HepG2 (cell line): ENCODE data around the gene KTI12. TPM values are rescaled to one million over a fixed set of nuclear protein-coding genes. Genes with fewer than 3 reads are reported as not detected.
A peak's percentile ranks its signal among the peaks of the same experiment; 100 is the strongest.

Experiments used
- ATAC-seq: fragments of 200-7000 bp; cut with Tn5 transposase; 3 replicates; pipeline ENCODE4 v1.9.1; 2020; ENCODE audit warnings: mild to moderate bottlenecking, moderate library complexity
- BruUV-seq: library from RNA; stranded (reverse); fragments of 400-500 nt; replicated peaks from 2 replicates; lab custom pipeline; 2021; lab: Mats Ljungman, UMichigan
- CTCF ChIA-PET: fragments of 300-600 bp; formaldehyde crosslinking; extraction: SDS; loops from one replicate; lab custom pipeline; 2021; ENCODE audit warnings: low total read pairs, inconsistent platforms, low intra/inter-chr PET ratio; lab: Yijun Ruan, JAX
- POLR2A ChIA-PET: fragments of 350-600 bp; sonication (Branson Sonifier 250); formaldehyde crosslinking; loops from one replicate; lab custom pipeline; 2020; ENCODE audit warnings: antibody characterized with exemption, inconsistent platforms; lab: Yijun Ruan, JAX
- DNase-seq: peaks from one replicate; pipeline ENCODE4 v3.0.0-alpha.2; 2015; ENCODE audit warnings: low spot score
- FAIRE-seq: peaks from 3 replicates; lab custom pipeline; 2011; peaks lifted over from hg19 to GRCh38; lab: Jason Lieb, UNC
- H2AFZ ChIP-seq: one replicate; pipeline ENCODE4 v1.6.1; 2011; ENCODE audit warnings: low read length, inconsistent platforms
- H3K27ac ChIP-seq: fragments of 300-600 bp; 3 replicates; pipeline ENCODE4 v1.8.0; 2011; ENCODE audit warnings: mixed run types, mild to moderate bottlenecking, mixed read lengths, low read length, inconsistent platforms; ENCODE audit not compliant: insufficient read depth; ENCODE audit errors: extremely low read length
- H3K27me3 ChIP-seq, 2 experiments: fragments of 200-600 bp in 1 of 2; 2 replicates in 1 of 2; 3 replicates in 1 of 2; pipeline versions ENCODE4 v1.6.0 to v1.8.0; 2011; ENCODE audit warnings: low read length in 2 of 2, mild to moderate bottlenecking in 2 of 2, moderate library complexity in 2 of 2, inconsistent platforms in 1 of 2; ENCODE audit not compliant: insufficient read depth in 2 of 2, control insufficient read depth in 1 of 2
- H3K36me3 ChIP-seq, 2 experiments: fragments of 200-600 bp in 1 of 2; replicated peaks in 1 of 2; 2 replicates in 1 of 2; 3 replicates in 1 of 2; pipeline versions ENCODE4 v1.5.1 to v1.8.0; 2011; ENCODE audit warnings: low read length in 2 of 2, inconsistent platforms in 1 of 2; ENCODE audit not compliant: insufficient read depth in 2 of 2, control insufficient read depth in 1 of 2
- H3K4me1 ChIP-seq: 2 replicates; pipeline ENCODE4 v1.5.1; 2012; ENCODE audit warnings: low read length, inconsistent platforms; ENCODE audit not compliant: insufficient read depth
- H3K4me2 ChIP-seq: 2 replicates; pipeline ENCODE4 v1.6.0; 2011; ENCODE audit warnings: low read depth, low read length, inconsistent platforms
- H3K4me3 ChIP-seq, 3 experiments: fragments of 200-600 bp in 1 of 3; sonication (generic), shearing (Covaris generic) in 1 of 3; replicated peaks in 1 of 3; 2 replicates each; pipeline ENCODE4 v1.5.1; 2011 to 2016; ENCODE audit warnings: low read length in 3 of 3, inconsistent platforms in 2 of 3, low read depth in 2 of 3, mild to moderate bottlenecking in 2 of 3, control low read depth in 1 of 3, mixed read lengths in 1 of 3; ENCODE audit not compliant: insufficient read depth in 1 of 3
- H3K79me2 ChIP-seq: one replicate; pipeline ENCODE4 v1.6.1; 2011; ENCODE audit warnings: low read length, inconsistent platforms; ENCODE audit not compliant: insufficient read depth
- H3K9ac ChIP-seq: 2 replicates; pipeline ENCODE4 v1.6.0; 2011; ENCODE audit warnings: mild to moderate bottlenecking, low read depth, low read length, inconsistent platforms; ENCODE audit not compliant: insufficient read depth
- H3K9me3 ChIP-seq: 2 replicates; pipeline ENCODE4 v1.5.1; 2012; ENCODE audit warnings: mild to moderate bottlenecking, low read length
- H4K20me1 ChIP-seq: 2 replicates; pipeline ENCODE4 v1.6.0; 2011; ENCODE audit warnings: inconsistent platforms, mild to moderate bottlenecking, low read length, moderate library complexity; ENCODE audit not compliant: insufficient read depth
- ETS1 ChIP-seq: sonication (generic); formaldehyde crosslinking; IDR thresholded peaks from 2 replicates; pipeline ENCODE4 v1.4.0; 2020; ENCODE audit warnings: missing genetic modification reagents
- GPBP1L1 ChIP-seq: sonication (generic); formaldehyde crosslinking; IDR thresholded peaks from 2 replicates; pipeline ENCODE4 v1.5.0; 2020; ENCODE audit warnings: mild to moderate bottlenecking, missing genetic modification reagents
- HOXD1 ChIP-seq: sonication (generic); formaldehyde crosslinking; IDR thresholded peaks from 2 replicates; pipeline ENCODE4 v1.5.0; 2020; ENCODE audit warnings: missing genetic modification reagents
- IRX3 ChIP-seq: sonication (generic); formaldehyde crosslinking; IDR thresholded peaks from 2 replicates; pipeline ENCODE4 v1.8.1; 2023; ENCODE audit warnings: mild to moderate bottlenecking, low read depth, missing genetic modification reagents, borderline replicate concordance
- KDM5A ChIP-seq: fragments of 200-600 bp; sonication (generic); IDR thresholded peaks from 2 replicates; pipeline ENCODE4 v1.7.0; 2018; ENCODE audit warnings: antibody characterized with exemption, mild to moderate bottlenecking, low read length, borderline replicate concordance
- KLF15 ChIP-seq: sonication (generic); formaldehyde crosslinking; IDR thresholded peaks from 2 replicates; pipeline ENCODE4 v1.8.1; 2023; ENCODE audit warnings: borderline replicate concordance, mild to moderate bottlenecking, inconsistent platforms, missing genetic modification reagents, mixed read lengths
- MED13 ChIP-seq: sonication (generic); formaldehyde crosslinking; IDR thresholded peaks from 2 replicates; pipeline ENCODE4 v1.5.0; 2020; ENCODE audit warnings: missing genetic modification reagents
- NCOA1 ChIP-seq: sonication (generic); formaldehyde crosslinking; IDR thresholded peaks from 2 replicates; pipeline ENCODE4 v1.9.0; 2021; ENCODE audit warnings: missing genetic modification reagents
- PAWR ChIP-seq: sonication (generic); formaldehyde crosslinking; IDR thresholded peaks from 2 replicates; pipeline ENCODE4 v1.4.0; 2020; ENCODE audit warnings: missing genetic modification reagents, mild to moderate bottlenecking, borderline replicate concordance
- REPIN1 ChIP-seq: sonication (generic); formaldehyde crosslinking; IDR thresholded peaks from 2 replicates; pipeline ENCODE4 v1.8.0; 2022; ENCODE audit warnings: missing genetic modification reagents, low read depth, mild to moderate bottlenecking, borderline replicate concordance
- RNF219 ChIP-seq: sonication (generic); formaldehyde crosslinking; IDR thresholded peaks from 2 replicates; pipeline ENCODE4 v1.5.0; 2020; ENCODE audit warnings: mild to moderate bottlenecking, missing genetic modification reagents
- ZNF224 ChIP-seq: sonication (generic); formaldehyde crosslinking; IDR thresholded peaks from 2 replicates; pipeline ENCODE4 v1.5.0; 2020; ENCODE audit warnings: mild to moderate bottlenecking, missing genetic modification reagents
- ZNF432 ChIP-seq: sonication (generic); formaldehyde crosslinking; IDR thresholded peaks from 2 replicates; pipeline ENCODE4 v1.5.0; 2020; ENCODE audit warnings: missing genetic modification reagents, mild to moderate bottlenecking, borderline replicate concordance
- ZNF781 ChIP-seq: sonication (generic); formaldehyde crosslinking; IDR thresholded peaks from 2 replicates; pipeline ENCODE4 v1.5.1; 2020; ENCODE audit warnings: borderline replicate concordance, mild to moderate bottlenecking, missing genetic modification reagents; ENCODE audit errors: not compliant biosample characterization
- WGBS: methylation state at CpG from one replicate; pipeline ENCODE4 v1.1.6; 2017; ENCODE audit warnings: low lambda C conversion rate; 5-methylcytosine and 5-hydroxymethylcytosine counted together
- in situ Hi-C: cut with HindIII; loops from 2 replicates; pipeline ENCODE4 v1.10.0; 2017; ENCODE audit warnings: low pct_unique_long_range_greater_than_20kb; ENCODE audit not compliant: extremely low pct_ligation_motif_present
- intact Hi-C: fragments of 100-400 bp; cut with micrococcal nuclease; formaldehyde crosslinking; loops from one replicate; pipeline ENCODE4 v1.10.0; 2022; ENCODE audit not compliant: unreplicated experiment
- polyA plus RNA-seq, 8 experiments: library from polyadenylated mRNA; depleted of rRNA in 3 of 8; stranded (reverse) in 7 of 8; unstranded in 1 of 8; fragments of >200 nt; fragmentation: Illumina TruSeq in 4 of 8; extraction: Trizol in 4 of 8; gene quantifications; 2 replicates each; pipeline versions ENCODE4 v1.2.1 to v1.2.3, GENCODE V29; 2011 to 2016; ENCODE audit warnings: low read depth in 4 of 8, missing spikeins in 1 of 8, mixed read lengths in 1 of 8; ENCODE audit not compliant: insufficient read depth in 1 of 8
- total RNA-seq, 5 experiments: library from RNA; depleted of rRNA; stranded (reverse); fragments of >200 nt; fragmentation: Illumina TruSeq; extraction: Trizol; gene quantifications; 2 replicates each; pipeline ENCODE4 v1.2.3, GENCODE V29; 2016; ENCODE audit warnings: low read depth in 1 of 5
- TF ChIP-seq, protein P1 (sequence below): IDR thresholded peaks from 2 replicates; pipeline ENCODE4 v1.6.1; 2018; ENCODE audit warnings: missing genetic modification reagents, mild to moderate bottlenecking, missing compliant biosample characterization

KTI12 gene
- total and polyA plus RNA-seq, 2 of the 13 experiments (the other 11 are each of a cell fraction or from before 2014, with no cell fraction given) = 7.4 to 10.2 TPM

GRCh38 chr1:52054496-52055065 is 21.0 kb upstream of the KTI12 start:
- Histone ChIP-seq H4K20me1 (peaks cover 20% of the 10 kb centered on the region), H3K79me2 (peaks cover 65% of the 10 kb centered on the region), H3K27ac (peak overlapping the region; percentile 91), H3K4me2 (peak overlapping the region; percentile 81), H3K27me3 (no peaks in the 10 kb centered on the region; a peak in 1 of 5 replicates), H3K36me3 (no peaks in the 10 kb centered on the region; a peak in 1 of 5 replicates), H3K4me1 (peaks cover 49% of the 10 kb centered on the region), H3K4me3 (peak overlapping the region; percentile 85 to 89 (median 87)), H3K9ac (peak overlapping the region; percentile 88), H3K9me3 (no peaks in the 10 kb centered on the region), H2AFZ (no peak overlapping the region)
- intact Hi-C loops (loop anchor here (2.0 kb wide), 1 partner anchor 26 kb away; no protein-coding TSS in a partner anchor), in situ Hi-C loops (no loop called here)
- 4% methylated on average over 11 of the region's 13 CpGs for WGBS
- DNase-seq = no peak
- no peak for ATAC-seq
- no peak for FAIRE-seq
- POLR2A ChIA-PET = interaction anchor here (0.7 to 5.3 kb wide), 17 partner anchors 9 to 348 kb away, joined by 3 to 80 read pairs (median 4); partner anchors contain the start of gene KTI12
- CTCF ChIA-PET = no interaction called here
- no TSS peak for BruUV-seq
- TF ChIP-seq KDM5A = 0 out of 2 replicates have a peak, but pooled peaks have one; percentile 3
- 0 out of 2 replicates have a peak, but pooled peaks have one; percentile 10 for TF ChIP-seq PAWR
- 0 out of 2 replicates have a peak, but pooled peaks have one; percentile 45 for TF ChIP-seq NCOA1 (CRISPR knock-in tag)
- peak; percentile 9 for TF ChIP-seq ZNF781
- TF ChIP-seq, protein P1, sequence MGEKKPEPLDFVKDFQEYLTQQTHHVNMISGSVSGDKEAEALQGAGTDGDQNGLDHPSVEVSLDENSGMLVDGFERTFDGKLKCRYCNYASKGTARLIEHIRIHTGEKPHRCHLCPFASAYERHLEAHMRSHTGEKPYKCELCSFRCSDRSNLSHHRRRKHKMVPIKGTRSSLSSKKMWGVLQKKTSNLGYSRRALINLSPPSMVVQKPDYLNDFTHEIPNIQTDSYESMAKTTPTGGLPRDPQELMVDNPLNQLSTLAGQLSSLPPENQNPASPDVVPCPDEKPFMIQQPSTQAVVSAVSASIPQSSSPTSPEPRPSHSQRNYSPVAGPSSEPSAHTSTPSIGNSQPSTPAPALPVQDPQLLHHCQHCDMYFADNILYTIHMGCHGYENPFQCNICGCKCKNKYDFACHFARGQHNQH (CRISPR knock-in tag) = no peak
- 0 out of 2 replicates have a peak, but pooled peaks have one; percentile 0 for TF ChIP-seq MED13
- TF ChIP-seq GPBP1L1 = no peak
- 0 out of 2 replicates have a peak, but pooled peaks have one; percentile 6 for TF ChIP-seq ZNF224 (CRISPR knock-in tag)
- no peak for TF ChIP-seq ETS1 (CRISPR knock-in tag)
- TF ChIP-seq ZNF432 (CRISPR knock-in tag) = no peak
- TF ChIP-seq REPIN1 (CRISPR knock-in tag) = 0 out of 2 replicates have a peak, but pooled peaks have one; percentile 8
- TF ChIP-seq HOXD1 (CRISPR knock-in tag) = 0 out of 2 replicates have a peak, but pooled peaks have one; percentile 16
- TF ChIP-seq RNF219 (CRISPR knock-in tag) = 0 out of 2 replicates have a peak, but pooled peaks have one; percentile 73
- no peak for TF ChIP-seq KLF15 (CRISPR knock-in tag)
- 0 out of 2 replicates have a peak, but pooled peaks have one; percentile 48 for TF ChIP-seq IRX3 (CRISPR knock-in tag)
